CD4-positive, alpha-beta T cell (primary cell): ENCODE data around the gene PTPRC. TPM values are rescaled to one million over a fixed set of nuclear protein-coding genes. Genes with fewer than 3 reads are reported as not detected.
A peak's percentile ranks its signal among the peaks of the same experiment; 100 is the strongest.
"Not testable (repeated sequence)": the region's sequence is repeated elsewhere in the genome, so short reads cannot be mapped to it uniquely, and the experiment has no call there.

ENCODE experiments used
- ATAC-seq: fragments of 200-7000 bp; cut with Tn5 transposase; one replicate; pipeline ENCODE4 v1.10.0; 2022; ENCODE audit warnings: mild to moderate bottlenecking; ENCODE audit not compliant: poor library complexity
- CTCF ChIA-PET: fragments of 350-600 bp; sonication (Branson Sonifier 250); formaldehyde crosslinking; loops from one replicate; lab custom pipeline; 2021; ENCODE audit warnings: antibody characterized with exemption, inconsistent platforms; lab: Charles Lee
- POLR2A ChIA-PET: fragments of 350-600 bp; sonication (Branson Sonifier 250); formaldehyde crosslinking; loops from one replicate; lab custom pipeline; 2021; ENCODE audit warnings: antibody characterized with exemption, inconsistent platforms; lab: Charles Lee
- DNase-seq, 14 experiments: peaks; one replicate each; pipeline ENCODE4 v3.0.0-alpha.2; 2013 to 2020; ENCODE audit warnings: mixed read lengths in 2 of 14
- H3K27ac ChIP-seq, 2 donors: one replicate each; pipeline versions ENCODE4 v1.5.1 to v1.7.0; 2013; ENCODE audit warnings: low read length in 2 of 2, low read depth in 1 of 2, mild to moderate bottlenecking in 1 of 2
- H3K27me3 ChIP-seq, 2 experiments: 1 replicate in 1 of 2; 2 replicates in 1 of 2; pipeline versions ENCODE4 v1.6.1 to v1.7.0; 2013; ENCODE audit warnings: low read length in 2 of 2, control low read depth in 1 of 2, mild to moderate bottlenecking in 1 of 2, moderate library complexity in 1 of 2; ENCODE audit not compliant: insufficient read depth in 2 of 2, control insufficient read depth in 1 of 2
- H3K36me3 ChIP-seq: one replicate; pipeline ENCODE4 v1.6.1; 2013; ENCODE audit warnings: low read length, control low read depth; ENCODE audit not compliant: insufficient read depth
- H3K4me1 ChIP-seq: one replicate; pipeline ENCODE4 v1.6.1; 2013; ENCODE audit warnings: low read length, control low read depth; ENCODE audit not compliant: insufficient read depth
- H3K4me3 ChIP-seq: one replicate; pipeline ENCODE4 v1.5.1; 2013; ENCODE audit warnings: mild to moderate bottlenecking, low read length, moderate library complexity
- H3K9me3 ChIP-seq, 2 experiments: 1 replicate in 1 of 2; 2 replicates in 1 of 2; pipeline versions ENCODE4 v1.6.1 to v1.7.0; 2013; ENCODE audit warnings: low read length in 2 of 2, mild to moderate bottlenecking in 2 of 2, control low read depth in 1 of 2, moderate library complexity in 1 of 2; ENCODE audit not compliant: control insufficient read depth in 1 of 2, insufficient read depth in 1 of 2
- H3K27ac Mint-ChIP-seq: one replicate; pipeline ENCODE4 v1.8.0; 2020; ENCODE audit warnings: mixed read lengths
- H3K27me3 Mint-ChIP-seq: one replicate; pipeline ENCODE4 v1.8.0; 2021; ENCODE audit warnings: mixed read lengths
- H3K36me3 Mint-ChIP-seq: one replicate; pipeline ENCODE4 v1.8.0; 2021; ENCODE audit warnings: low read depth, mixed read lengths
- H3K4me1 Mint-ChIP-seq: one replicate; pipeline ENCODE4 v1.8.0; 2021; ENCODE audit warnings: low read depth, mixed read lengths
- H3K4me3 Mint-ChIP-seq: one replicate; pipeline ENCODE4 v1.8.0; 2020; ENCODE audit warnings: mild to moderate bottlenecking, mixed read lengths
- H3K9me3 Mint-ChIP-seq: one replicate; pipeline ENCODE4 v1.8.0; 2020; ENCODE audit warnings: mixed read lengths
- CTCF ChIP-seq: fragments of 200-600 bp; IDR thresholded peaks from one replicate; pipeline ENCODE4 v1.8.0; 2022; ENCODE audit warnings: antibody characterized with exemption, mild to moderate bottlenecking
- intact Hi-C, 2 experiments: fragments of 100-400 bp; cut with DNase I in 1 of 2; cut with micrococcal nuclease in 1 of 2; formaldehyde crosslinking; loops; one replicate each; pipeline versions ENCODE4 v1.15.1 to v1.9.0; 2023 to 2025; cut with DNase I, micrococcal nuclease
- total RNA-seq, 174 experiments: library from RNA in 2 of 174; stranded (reverse) in 2 of 174; gene quantifications; one replicate each; pipeline ENCODE4 v1.2.3 and lab custom pipeline; 2021 to 2026

PTPRC gene
- total RNA-seq, 2 experiments from 2014 or later = 661 to 698 TPM

- peaks cover 33% of the 10 kb centered on the region for H3K4me1 ChIP-seq
- H3K36me3 ChIP-seq = no peaks in the 10 kb centered on the region
- DNase-seq (no peak), ATAC-seq (no peak)
- no peak overlapping the region for H3K27ac ChIP-seq
- H3K27me3 ChIP-seq = no peaks in the 10 kb centered on the region
- H3K27me3 Mint-ChIP-seq = no peaks in the 10 kb centered on the region
- peak overlapping the region; percentile 33 for H3K27ac Mint-ChIP-seq
- H3K9me3 Mint-ChIP-seq = peaks cover 9% of the 10 kb centered on the region
- H3K4me1 Mint-ChIP-seq = peaks cover 92% of the 10 kb centered on the region
- no peak overlapping the region for H3K4me3 Mint-ChIP-seq
- intact Hi-C loops = loop anchor here in 1 of 2 experiments (5.0 kb wide), 1 partner anchor 34 kb away; no protein-coding TSS in a partner anchor
- ChIA-PET CTCF (no interaction called here), POLR2A (interaction anchor here (1.0 to 3.9 kb wide), 3 partner anchors 9 to 39 kb away, joined by 3 to 26 read pairs (median 3); no protein-coding TSS in a partner anchor)
- H3K36me3 Mint-ChIP-seq = peaks cover 24% of the 10 kb centered on the region
- H3K9me3 ChIP-seq = no peaks in the 10 kb centered on the region
- H3K4me3 ChIP-seq = no peak overlapping the region
- no peak for TF ChIP-seq CTCF
These were observed 37.9 kb upstream of the PTPRC start for GRCh38 chr1:198600906-198601305.

DNA sequence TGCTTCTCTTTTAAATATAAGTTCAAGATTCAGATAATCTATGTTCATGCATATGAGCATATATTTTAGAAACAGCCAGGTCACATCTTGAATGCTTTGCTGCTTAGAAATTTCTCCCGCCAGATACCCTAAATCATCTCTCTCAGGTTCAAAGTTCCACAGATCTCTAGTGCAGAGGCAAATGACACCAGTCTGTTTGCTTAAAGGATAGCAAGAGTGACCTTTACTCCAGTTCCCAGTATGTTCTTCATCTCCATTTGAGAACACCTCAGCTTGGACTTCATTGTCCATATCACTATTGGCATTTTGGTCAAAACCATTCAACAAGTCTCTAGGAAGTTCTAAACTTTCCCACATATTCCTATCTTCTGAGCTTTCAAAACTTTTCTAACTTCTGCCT lies 37.5 kb upstream of the PTPRC start:
- H3K27me3 Mint-ChIP-seq, H3K27me3 ChIP-seq, CTCF ChIA-PET, H3K36me3 ChIP-seq, DNase-seq, ATAC-seq, H3K4me3 ChIP-seq, H3K9me3 ChIP-seq, H3K27ac ChIP-seq, H3K9me3 Mint-ChIP-seq: not testable (repeated sequence)
- peak overlapping the region; percentile 7 for H3K4me3 Mint-ChIP-seq
- peaks cover 92% of the 10 kb centered on the region for H3K4me1 Mint-ChIP-seq
- H3K36me3 Mint-ChIP-seq = peaks cover 24% of the 10 kb centered on the region
- H3K4me1 ChIP-seq = peaks cover 37% of the 10 kb centered on the region
- H3K27ac Mint-ChIP-seq = peak overlapping the region; percentile 33
- POLR2A ChIA-PET = interaction anchor here (1.0 kb wide), 1 partner anchor 19 kb away, joined by 3 read pairs; no protein-coding TSS in a partner anchor
- intact Hi-C loops = loop anchor here in 1 of 2 experiments (5.0 kb wide), 1 partner anchor 34 kb away; no protein-coding TSS in a partner anchor

GRCh38 chr1:198601936-198602889 lies 36.6 kb upstream of the PTPRC start:
- Histone ChIP-seq H3K9me3 (no peaks in the 10 kb centered on the region), H3K27me3 (no peaks in the 10 kb centered on the region), H3K36me3 (no peaks in the 10 kb centered on the region), H3K27ac (no peak overlapping the region), H3K4me1 (peaks cover 37% of the 10 kb centered on the region), H3K4me3 (no peak overlapping the region)
- ChIA-PET POLR2A (interaction anchor here (1.1 to 2.4 kb wide), 4 partner anchors 11 to 43 kb away, joined by 3 to 22 read pairs (median 4); no protein-coding TSS in a partner anchor), CTCF (interaction anchor here (0.6 to 1.5 kb wide), 2 partner anchors 19 to 20 kb away, joined by 3 to 6 read pairs; no protein-coding TSS in a partner anchor)
- H3K9me3 Mint-ChIP-seq = peaks cover 9% of the 10 kb centered on the region
- ATAC-seq (no peak), DNase-seq (peak in 2 of 14 experiments; percentile 45 to 56)
- H3K27ac Mint-ChIP-seq = peak overlapping the region; percentile 33
- peaks cover 90% of the 10 kb centered on the region for H3K4me1 Mint-ChIP-seq
- peak overlapping the region; percentile 13 for H3K4me3 Mint-ChIP-seq
- H3K27me3 Mint-ChIP-seq = no peaks in the 10 kb centered on the region
- intact Hi-C loops = loop anchor here in 1 of 2 experiments (5.0 kb wide), 1 partner anchor 35 kb away; no protein-coding TSS in a partner anchor
- peaks cover 24% of the 10 kb centered on the region for H3K36me3 Mint-ChIP-seq
- no peak for TF ChIP-seq CTCF
